Measurements from ENCODE around the gene SAMD3.
"Not testable (repeated sequence)": the region's sequence is repeated elsewhere in the genome, so short reads cannot be mapped to it uniquely, and the experiment has no call there.

Gene SAMD3

GRCh38 chr6:130127195-130127594 is 95.6 kb downstream of the SAMD3 start:
- DNase-seq, result no peak

- no peak for DNase-seq
Observed at GRCh38 chr6:130122243-130122642, 100.5 kb downstream of the SAMD3 start.

GRCh38 chr6:130120731-130121130 is 102.0 kb downstream of the SAMD3 start:
- no peak for DNase-seq

- no peak for DNase-seq
Observed at GRCh38 chr6:130119211-130119610, 103.5 kb downstream of the SAMD3 start.

- DNase-seq, result no peak
Observed at GRCh38 chr6:130118236-130118635, 104.5 kb downstream of the SAMD3 start.

- not testable (repeated sequence) for DNase-seq
Observed at GRCh38 chr6:130117187-130117701, 105.5 kb downstream of the SAMD3 start.

GRCh38 chr6:130116273-130116672 is 106.5 kb downstream of the SAMD3 start:
- DNase-seq, result no peak

- no peak for DNase-seq
Observed at GRCh38 chr6:130115036-130115435, 107.7 kb downstream of the SAMD3 start.

GRCh38 chr6:130113201-130113710 is 109.5 kb downstream of the SAMD3 start:
- DNase-seq, result no peak

- DNase-seq, result no peak
Observed at GRCh38 chr6:130111031-130111430, 111.7 kb downstream of the SAMD3 start.

GRCh38 chr6:130107710-130108109 is 115.0 kb downstream of the SAMD3 start:
- no peak for DNase-seq

GRCh38 chr6:130105996-130106704 is 116.6 kb downstream of the SAMD3 start:
- DNase-seq, result no peak

- DNase-seq, result no peak
Observed at GRCh38 chr6:130099119-130099518, 123.6 kb downstream of the SAMD3 start.

- no peak for DNase-seq
Observed at GRCh38 chr6:130098317-130098716, 124.4 kb downstream of the SAMD3 start.

All from left hindlimb (tissue), 1 donor.